SJSA1 (cell line): Measurements from ENCODE around the gene BABAM2. TPM values are rescaled to one million over a fixed set of nuclear protein-coding genes. Genes with fewer than 3 reads are reported as not detected.
A peak's percentile ranks its signal among the peaks of the same experiment; 100 is the strongest.
"Not testable (repeated sequence)": the region's sequence is repeated elsewhere in the genome, so short reads cannot be mapped to it uniquely, and the experiment has no call there.

ENCODE experiments used
- DNase-seq, 2 experiments: peaks; one replicate each; pipeline ENCODE4 v3.0.0-alpha.2; 2015 to 2020; ENCODE audit warnings: low spot score in 2 of 2, low read depth in 1 of 2
- H3K27ac ChIP-seq: fragments of 250-450 bp; sonication (Bioruptor Pico); 2 replicates; pipeline ENCODE4 v1.5.1; 2020; ENCODE audit warnings: mild to moderate bottlenecking, moderate library complexity
- H3K27me3 ChIP-seq: fragments of 250-450 bp; sonication (Bioruptor Pico); replicated peaks from 2 replicates; pipeline ENCODE4 v1.5.1; 2020; ENCODE audit warnings: mild to moderate bottlenecking, moderate library complexity
- H3K36me3 ChIP-seq: fragments of 250-450 bp; sonication (Bioruptor Pico); 2 replicates; pipeline ENCODE4 v1.5.1; 2020; ENCODE audit warnings: mild to moderate bottlenecking
- H3K4me1 ChIP-seq: fragments of 250-450 bp; sonication (Bioruptor Pico); replicated peaks from 2 replicates; pipeline ENCODE4 v1.6.1; 2021; ENCODE audit warnings: mild to moderate bottlenecking
- H3K4me3 ChIP-seq: fragments of 250-450 bp; sonication (Bioruptor Pico); 2 replicates; pipeline ENCODE4 v1.5.1; 2020; ENCODE audit warnings: mild to moderate bottlenecking
- H3K9me3 ChIP-seq: fragments of 250-450 bp; sonication (Bioruptor Pico); replicated peaks from 2 replicates; pipeline ENCODE4 v1.5.1; 2020; ENCODE audit warnings: mild to moderate bottlenecking
- total RNA-seq: library from RNA; depleted of rRNA; stranded (reverse); fragments of >200 nt; shearing (Covaris generic); gene quantifications from 2 replicates; pipeline ENCODE4 v1.2.3, GENCODE V29; 2014

The BABAM2 gene
- total RNA-seq, 1 experiment from 2014 or later = 24.6 TPM

DNA sequence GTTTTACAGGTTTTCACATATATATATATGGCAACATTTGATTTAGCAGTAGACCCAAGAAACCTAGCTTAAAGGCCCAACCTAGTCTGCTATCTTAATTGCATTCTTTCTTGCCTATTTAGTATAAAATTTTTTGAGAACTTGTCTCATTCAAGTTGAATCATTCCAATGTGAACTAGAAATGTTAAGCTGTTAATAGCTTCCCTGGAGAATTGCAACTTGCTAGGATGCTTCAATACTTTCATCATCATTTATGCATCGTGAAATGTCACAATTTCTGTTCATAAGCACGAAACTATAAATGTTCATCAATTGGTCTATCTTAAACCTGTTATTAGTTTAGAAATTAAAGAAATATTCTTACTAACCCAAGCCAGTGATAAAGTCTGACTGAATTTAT is 217.6 kb downstream of the BABAM2 start:
- no peak for DNase-seq
- H3K4me3 ChIP-seq = no peak overlapping the region
- no peaks in the 10 kb centered on the region for H3K27me3 ChIP-seq
- H3K36me3 ChIP-seq = no peaks in the 10 kb centered on the region
- no peaks in the 10 kb centered on the region for H3K4me1 ChIP-seq
- H3K9me3 ChIP-seq = no peaks in the 10 kb centered on the region; the same call in 1 of the 2 replicates
- no peak overlapping the region for H3K27ac ChIP-seq

DNA sequence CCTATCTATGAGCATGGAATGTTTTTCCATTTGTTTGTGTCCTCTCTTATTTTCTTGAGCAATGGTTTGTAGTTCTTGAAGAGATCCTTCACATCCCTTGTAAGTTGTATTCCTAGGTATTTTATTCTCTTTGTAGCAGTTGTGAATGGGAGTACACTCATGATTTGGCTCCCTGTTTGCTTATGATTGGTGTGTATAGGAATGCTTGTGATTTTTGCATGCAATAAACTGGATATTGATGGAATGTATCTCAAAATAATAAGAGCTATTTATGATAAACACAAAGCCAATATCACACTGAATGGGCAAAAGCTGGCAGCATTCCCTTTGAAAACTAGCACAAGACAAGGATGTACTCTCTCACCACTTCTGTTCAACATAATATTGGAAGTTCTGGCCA is 223.2 kb downstream of the BABAM2 start:
- H3K36me3 ChIP-seq, H3K27ac ChIP-seq, DNase-seq, H3K27me3 ChIP-seq, H3K4me3 ChIP-seq, H3K4me1 ChIP-seq, H3K9me3 ChIP-seq: not testable (repeated sequence)

DNA sequence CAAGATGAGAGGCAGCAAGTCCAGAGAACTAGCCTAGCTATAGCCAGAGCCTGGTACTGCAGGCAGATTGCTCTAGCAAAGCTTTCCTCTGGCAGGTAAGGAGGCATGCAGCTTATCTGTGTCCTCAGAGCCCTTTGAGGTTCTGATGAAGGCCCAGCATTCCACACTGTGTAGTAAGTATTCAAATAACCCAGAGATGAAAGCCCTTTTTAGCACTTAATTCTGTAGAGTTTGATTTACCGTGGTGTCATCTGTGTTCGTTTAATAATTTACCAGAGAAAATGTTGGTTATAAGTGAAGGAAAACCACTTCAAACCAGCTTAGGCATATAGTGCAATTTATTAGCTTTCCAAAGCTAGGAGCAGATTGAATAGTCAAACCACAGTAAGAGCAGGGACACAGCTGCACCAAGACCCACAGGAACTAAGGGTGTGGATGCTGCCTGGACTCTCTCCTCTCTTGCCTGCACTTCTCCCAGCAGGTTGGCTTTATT is 226.6 kb downstream of the BABAM2 start:
- DNase-seq = no peak

DNA sequence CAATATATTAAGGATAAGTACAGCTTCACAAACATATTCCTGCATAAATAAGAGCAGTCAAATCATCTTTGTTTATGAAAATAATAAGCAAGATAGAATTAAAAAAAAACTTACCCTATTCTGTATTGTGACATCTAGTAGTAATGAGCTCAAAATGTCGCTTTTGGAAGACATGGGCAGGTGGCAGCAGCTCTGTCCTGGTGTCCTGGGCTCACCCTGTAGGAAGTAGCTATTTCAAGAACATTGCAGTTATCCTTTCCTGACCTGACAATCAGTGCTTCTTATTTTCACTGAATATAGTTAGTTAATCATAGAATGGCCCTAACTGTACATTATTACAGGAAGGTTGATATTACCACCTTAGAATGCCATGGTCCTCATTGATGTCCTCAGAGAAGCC is 229.1 kb downstream of the BABAM2 start:
- Histone ChIP-seq H3K4me3 (no peak overlapping the region), H3K27ac (no peak overlapping the region), H3K27me3 (no peaks in the 10 kb centered on the region), H3K9me3 (no peaks in the 10 kb centered on the region), H3K4me1 (no peaks in the 10 kb centered on the region), H3K36me3 (no peaks in the 10 kb centered on the region)
- DNase-seq = no peak

More for the DNA sequence above, 226.6 kb downstream of the BABAM2 start:
- no peaks in the 10 kb centered on the region for H3K36me3 ChIP-seq
- H3K27ac ChIP-seq = no peak overlapping the region
- no peaks in the 10 kb centered on the region for H3K4me1 ChIP-seq
- H3K4me3 ChIP-seq = no peak overlapping the region
- no peaks in the 10 kb centered on the region for H3K27me3 ChIP-seq
- H3K9me3 ChIP-seq = no peaks in the 10 kb centered on the region

DNA sequence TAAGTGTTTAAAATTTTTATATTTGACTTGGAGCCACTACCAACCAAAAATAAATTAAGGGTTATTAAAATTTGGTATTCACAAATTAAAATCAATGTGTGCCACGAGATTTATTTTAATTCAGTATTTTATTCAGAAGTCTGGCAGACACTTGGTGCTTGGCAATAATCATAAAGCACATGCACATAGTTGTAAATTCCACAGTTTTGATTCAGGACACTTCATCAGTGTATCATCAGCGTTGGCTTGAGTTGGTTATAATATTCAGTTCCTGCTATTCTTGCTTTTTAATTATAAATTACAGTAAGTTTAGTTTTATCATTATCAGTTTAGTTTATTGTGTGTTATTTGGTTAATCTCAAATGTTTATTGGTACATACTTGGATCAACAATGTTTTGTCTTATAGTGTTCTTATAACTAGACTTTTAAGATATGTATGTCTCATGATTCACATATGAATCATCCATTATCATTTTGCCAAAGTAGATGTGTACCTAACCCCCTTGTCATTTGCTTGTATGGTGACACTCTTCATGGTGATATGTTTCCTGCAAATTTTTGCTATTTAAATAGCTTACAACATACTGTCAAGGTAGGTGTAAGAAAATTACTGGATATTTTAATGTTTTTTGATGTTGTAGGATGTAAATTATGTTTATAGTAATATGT is 237.9 kb downstream of the BABAM2 start:
- H3K9me3 ChIP-seq = no peaks in the 10 kb centered on the region

DNA sequence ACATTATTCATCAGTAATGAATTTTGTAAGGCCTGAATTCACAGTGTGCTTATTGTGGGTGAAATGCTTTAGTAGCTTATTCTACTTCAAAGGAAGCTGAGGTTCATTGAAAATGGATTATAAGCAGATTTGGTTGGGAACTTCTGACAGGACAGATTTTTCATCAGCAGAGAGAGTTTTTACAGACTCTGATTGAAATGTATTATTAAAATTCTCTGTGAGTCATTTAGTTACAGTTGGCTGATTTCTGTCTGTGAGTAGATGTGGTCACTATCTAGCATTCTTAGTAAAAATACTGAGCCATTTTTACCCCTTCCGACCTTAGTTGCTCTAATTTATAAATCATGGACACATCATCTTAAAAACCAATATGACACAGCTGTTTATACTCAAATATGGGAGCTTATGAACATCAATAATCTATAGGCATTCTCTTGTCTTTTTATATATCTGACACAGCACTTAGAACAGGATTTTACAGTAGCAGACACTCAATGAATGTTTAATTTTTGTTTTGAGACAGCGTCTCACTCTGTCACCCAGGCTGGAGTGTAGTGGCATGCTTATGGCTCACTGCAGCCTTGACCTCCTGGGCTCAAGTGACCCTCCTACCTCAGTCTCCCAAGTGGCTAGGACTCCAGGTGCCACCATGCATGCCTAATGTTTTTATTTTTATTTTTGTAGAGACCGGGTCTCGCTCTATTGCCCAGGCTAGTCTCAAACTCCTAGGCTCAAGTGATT is 239.6 kb downstream of the BABAM2 start:
- Histone ChIP-seq H3K27me3 (no peaks in the 10 kb centered on the region), H3K27ac (no peak overlapping the region), H3K36me3 (no peaks in the 10 kb centered on the region), H3K4me1 (no peaks in the 10 kb centered on the region), H3K9me3 (no peaks in the 10 kb centered on the region), H3K4me3 (no peak overlapping the region)
- no peak for DNase-seq

More for the DNA sequence above, 237.9 kb downstream of the BABAM2 start:
- Histone ChIP-seq H3K4me1 (no peaks in the 10 kb centered on the region), H3K27ac (no peak overlapping the region), H3K4me3 (no peak overlapping the region), H3K36me3 (no peaks in the 10 kb centered on the region), H3K27me3 (no peaks in the 10 kb centered on the region)
- no peak for DNase-seq

DNA sequence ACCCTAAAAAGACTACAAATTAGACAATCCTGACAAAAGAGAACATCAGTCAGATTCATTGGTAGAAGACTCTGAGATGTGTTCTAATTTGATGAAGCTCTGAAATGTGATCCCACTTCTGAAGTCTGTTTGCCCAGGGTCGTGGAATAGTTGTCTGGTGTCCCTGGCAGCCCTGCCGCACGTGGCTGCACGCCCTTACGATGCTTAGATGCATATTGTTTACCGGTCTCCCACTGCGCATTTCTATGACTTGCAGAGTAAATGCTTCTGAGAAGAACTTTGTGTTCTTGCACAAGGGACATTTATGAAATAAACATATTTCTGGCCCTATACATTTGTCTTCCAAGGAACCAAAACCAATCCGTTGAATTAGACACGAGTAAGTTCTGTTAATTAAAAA is 243.2 kb downstream of the BABAM2 start:
- H3K27ac ChIP-seq = no peak overlapping the region

DNA sequence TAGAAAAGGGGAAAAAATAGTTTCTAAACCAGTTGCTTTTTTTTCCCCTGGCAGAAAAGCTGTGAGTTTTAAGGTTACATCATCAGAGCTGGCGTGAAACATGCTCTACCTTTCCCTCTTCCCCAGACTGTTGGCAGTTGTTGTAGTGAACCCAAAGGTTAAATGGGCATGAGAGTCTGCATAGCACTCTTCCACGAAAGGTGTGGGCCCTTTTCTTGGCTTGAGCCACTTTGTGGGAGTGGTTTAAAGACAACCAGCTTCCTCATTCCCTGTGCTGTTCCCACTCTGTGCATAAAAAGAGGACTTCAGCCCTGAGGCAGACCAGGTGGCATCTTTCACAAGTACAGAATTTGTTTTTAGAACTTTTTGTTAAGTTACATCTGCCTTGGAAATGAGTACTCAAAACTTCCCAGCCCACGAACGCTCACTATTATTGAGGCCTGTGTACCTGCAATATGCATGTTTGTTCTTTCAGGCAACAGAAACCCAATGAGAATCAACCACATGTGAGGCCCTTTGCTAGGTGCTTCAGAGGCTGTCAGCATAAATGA is 243.8 kb downstream of the BABAM2 start:
- Histone ChIP-seq H3K4me3 (no peak overlapping the region), H3K4me1 (peaks cover 8% of the 10 kb centered on the region; the same call in 1 of the 2 replicates), H3K36me3 (no peaks in the 10 kb centered on the region), H3K27ac (no peak overlapping the region), H3K9me3 (no peaks in the 10 kb centered on the region), H3K27me3 (no peaks in the 10 kb centered on the region)
- no peak for DNase-seq

More for the DNA sequence above, 243.2 kb downstream of the BABAM2 start:
- DNase-seq = no peak
- H3K27me3 ChIP-seq = no peaks in the 10 kb centered on the region
- H3K36me3 ChIP-seq = no peaks in the 10 kb centered on the region
- H3K9me3 ChIP-seq = no peaks in the 10 kb centered on the region
- no peak overlapping the region for H3K4me3 ChIP-seq
- H3K4me1 ChIP-seq = peaks cover 8% of the 10 kb centered on the region; the same call in 1 of the 2 replicates

DNA sequence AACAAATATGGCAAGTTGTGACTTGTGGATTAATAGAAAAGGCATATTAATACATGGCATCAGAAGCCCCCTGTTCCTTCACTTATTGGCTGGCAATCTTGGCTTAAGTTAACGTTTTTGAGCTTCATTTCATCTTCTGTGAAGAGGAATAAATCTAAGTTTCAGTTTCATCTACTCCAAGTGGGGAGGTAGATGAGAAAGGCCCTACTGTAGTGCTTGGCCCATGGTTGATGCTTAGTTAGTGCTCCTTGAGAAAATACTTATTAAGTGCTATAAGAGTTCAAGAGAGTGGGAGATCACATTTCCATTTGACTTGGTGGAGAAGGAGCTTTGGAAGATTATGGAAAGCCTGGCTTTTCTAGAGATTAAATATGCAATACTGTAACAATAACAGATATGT is 244.3 kb downstream of the BABAM2 start:
- Histone ChIP-seq H3K4me1 (peaks cover 8% of the 10 kb centered on the region; the same call in 1 of the 2 replicates), H3K36me3 (no peaks in the 10 kb centered on the region), H3K4me3 (no peak overlapping the region), H3K27me3 (no peaks in the 10 kb centered on the region), H3K27ac (no peak overlapping the region), H3K9me3 (no peaks in the 10 kb centered on the region)
- no peak for DNase-seq

DNA sequence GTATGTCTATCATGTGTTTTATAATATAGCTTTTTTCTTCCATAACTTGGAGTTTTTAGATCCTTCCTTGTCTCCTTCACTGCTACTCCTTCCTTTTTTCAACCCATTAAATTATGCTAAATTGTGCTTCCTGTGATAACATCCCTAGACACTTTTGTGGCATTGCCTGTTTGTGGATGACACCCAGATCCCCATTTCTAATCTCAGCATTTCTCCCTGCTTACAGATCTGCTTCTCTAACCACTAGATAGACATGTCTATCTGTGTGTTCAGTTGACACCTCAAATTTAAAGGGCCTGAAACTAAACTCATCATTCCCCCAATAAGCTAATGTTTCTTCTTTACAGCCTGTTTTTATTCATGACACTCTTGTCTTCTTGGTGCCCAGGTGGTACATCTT is 244.8 kb downstream of the BABAM2 start:
- Histone ChIP-seq H3K27me3 (no peaks in the 10 kb centered on the region), H3K27ac (no peak overlapping the region), H3K4me3 (no peak overlapping the region), H3K9me3 (no peaks in the 10 kb centered on the region), H3K4me1 (peaks cover 8% of the 10 kb centered on the region; the same call in 1 of the 2 replicates), H3K36me3 (no peaks in the 10 kb centered on the region)
- no peak for DNase-seq

DNA sequence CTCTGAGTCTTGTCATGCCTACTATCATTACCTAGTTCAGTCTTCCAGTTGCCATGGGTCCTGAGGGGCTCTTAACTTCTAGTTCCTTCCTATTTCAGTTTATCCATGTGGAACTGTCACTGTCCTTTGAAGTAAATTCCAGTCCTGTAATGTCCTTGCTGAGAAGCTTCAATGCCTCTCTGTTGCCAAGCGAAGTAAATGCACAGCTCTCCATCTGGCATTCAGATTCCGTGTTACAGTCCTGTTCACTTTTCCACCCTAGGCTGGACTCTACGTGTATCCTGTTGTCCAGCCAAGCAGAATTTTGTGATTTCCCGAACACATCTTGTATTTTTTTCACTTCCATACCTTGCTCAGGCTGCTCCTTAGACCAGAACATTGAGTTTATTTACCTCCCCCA is 245.3 kb downstream of the BABAM2 start:
- no peaks in the 10 kb centered on the region for H3K36me3 ChIP-seq
- no peak for DNase-seq
- H3K4me1 ChIP-seq = peaks cover 8% of the 10 kb centered on the region; the same call in 1 of the 2 replicates
- no peak overlapping the region for H3K27ac ChIP-seq
- no peaks in the 10 kb centered on the region for H3K27me3 ChIP-seq
- no peak overlapping the region for H3K4me3 ChIP-seq
- no peaks in the 10 kb centered on the region for H3K9me3 ChIP-seq

DNA sequence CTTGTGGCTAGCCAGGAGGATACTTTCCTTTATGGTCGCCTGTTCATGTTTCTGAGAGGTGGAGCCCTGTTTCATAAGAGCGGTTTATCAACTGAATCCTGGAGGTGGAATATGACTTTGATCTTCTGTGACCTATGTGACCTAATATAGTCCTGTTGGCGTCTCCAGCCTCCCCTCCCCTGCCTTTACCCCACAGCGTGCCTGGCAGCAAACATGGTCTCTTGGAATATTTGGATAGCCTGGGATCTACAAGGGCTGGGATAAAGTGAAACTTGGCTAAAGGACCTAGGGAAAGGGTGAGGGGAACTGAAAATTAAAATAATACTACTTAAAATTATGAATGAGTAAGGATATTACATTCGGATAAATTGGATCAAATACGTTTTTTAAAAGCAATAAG is 246.0 kb downstream of the BABAM2 start:
- Histone ChIP-seq H3K9me3 (no peaks in the 10 kb centered on the region), H3K27me3 (no peaks in the 10 kb centered on the region), H3K4me3 (no peak overlapping the region), H3K36me3 (no peaks in the 10 kb centered on the region), H3K4me1 (peaks cover 8% of the 10 kb centered on the region; the same call in 1 of the 2 replicates), H3K27ac (no peak overlapping the region)
- no peak for DNase-seq

DNA sequence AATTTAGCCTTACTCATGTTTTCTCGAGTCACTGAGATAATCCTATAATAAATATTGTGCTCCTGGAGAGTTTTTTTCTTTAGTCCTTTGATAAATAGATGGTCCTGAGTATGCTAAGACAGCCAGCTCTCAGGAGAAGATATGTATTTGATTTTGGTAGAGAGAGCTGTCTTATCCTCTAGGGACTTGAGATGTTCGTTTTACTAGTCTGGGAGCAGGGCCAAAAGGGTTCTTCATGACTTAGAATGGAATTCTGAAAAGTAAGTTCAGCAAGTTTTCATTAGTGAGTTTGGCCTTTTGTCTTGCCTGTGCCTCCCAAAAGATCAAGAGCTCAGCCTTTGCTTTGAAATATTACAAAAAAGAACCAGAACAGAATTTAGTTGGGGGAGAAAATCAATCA is 246.7 kb downstream of the BABAM2 start:
- Histone ChIP-seq H3K4me1 (peaks cover 8% of the 10 kb centered on the region; the same call in 1 of the 2 replicates), H3K9me3 (no peaks in the 10 kb centered on the region), H3K27me3 (no peaks in the 10 kb centered on the region), H3K27ac (no peak overlapping the region), H3K4me3 (no peak overlapping the region), H3K36me3 (no peaks in the 10 kb centered on the region)
- DNase-seq = peak in 1 of 2 experiments; percentile 51

DNA sequence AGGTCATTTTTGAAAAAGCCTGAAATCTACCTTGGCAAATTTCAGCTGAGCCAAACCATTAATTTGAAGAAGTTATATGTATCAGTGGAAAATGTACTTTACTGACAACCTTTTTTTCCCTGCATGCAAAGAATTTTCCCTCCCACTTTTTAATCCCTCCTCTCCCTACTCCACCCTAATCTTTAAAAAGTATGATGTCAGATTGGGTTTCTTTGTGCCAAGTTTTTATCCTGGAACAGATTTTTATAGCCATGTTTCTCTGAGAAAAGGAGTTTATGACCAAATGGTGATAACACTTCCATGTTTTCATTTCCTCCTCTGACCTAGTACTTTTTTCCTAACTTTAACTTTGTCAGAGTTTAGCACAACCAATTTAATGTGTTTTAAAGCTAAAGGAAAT is 251.9 kb downstream of the BABAM2 start:
- Histone ChIP-seq H3K27me3 (no peaks in the 10 kb centered on the region), H3K4me3 (no peak overlapping the region), H3K9me3 (no peaks in the 10 kb centered on the region), H3K27ac (no peak overlapping the region), H3K36me3 (no peaks in the 10 kb centered on the region), H3K4me1 (peaks cover 3% of the 10 kb centered on the region; the same call in 1 of the 2 replicates)
- no peak for DNase-seq
